Pulmonary artery endothelial cell (primary cell): Measurements from ENCODE around the gene CNBP. TPM values are rescaled to one million over a fixed set of nuclear protein-coding genes. Genes with fewer than 3 reads are reported as not detected.

Experiments used
- DNase-seq: peaks from one replicate; pipeline ENCODE4 v3.0.0-alpha.2; 2011; ENCODE audit warnings: low read depth, low spot score
- total RNA-seq: library from RNA; depleted of rRNA; stranded (reverse); fragments of >200 nt; gene quantifications from 2 replicates; pipeline ENCODE4 v1.2.3, GENCODE V29; 2014

CNBP gene
- total RNA-seq, 1 donor from 2014 or later, result 313 TPM

GRCh38 chr3:129132097-129132866 is 51.4 kb downstream of the CNBP start:
- DNase-seq, result no peak

- DNase-seq, result no peak
Measured at GRCh38 chr3:129131465-129132088, 52.1 kb downstream of the CNBP start.

GRCh38 chr3:129130291-129130813 is 53.3 kb downstream of the CNBP start:
- no peak for DNase-seq

- DNase-seq, result no peak
Measured at GRCh38 chr3:129128357-129129155, 55.1 kb downstream of the CNBP start.

GRCh38 chr3:129126726-129127280 is 56.9 kb downstream of the CNBP start:
- no peak for DNase-seq

GRCh38 chr3:129123314-129124060 is 60.2 kb downstream of the CNBP start:
- no peak for DNase-seq

- no peak for DNase-seq
Measured at GRCh38 chr3:129122412-129123011, 61.2 kb downstream of the CNBP start.

GRCh38 chr3:129121792-129122411 is 61.8 kb downstream of the CNBP start, which contains the start of gene RAB43:
RAB43 (minus strand) TSS chr3:129121804; CDS start chr3:129121489, 315 bp downstream.
- peak; percentile 41 for DNase-seq

- no peak for DNase-seq
Measured at GRCh38 chr3:129121016-129121791, 62.5 kb downstream of the CNBP start.

- peak; percentile 66 for DNase-seq
Measured at GRCh38 chr3:129120254-129121004, 63.3 kb downstream of the CNBP start.

- DNase-seq, result no peak
Measured at GRCh38 chr3:129119365-129120100, 64.2 kb downstream of the CNBP start.

GRCh38 chr3:129118745-129119144 is 65.0 kb downstream of the CNBP start:
- no peak for DNase-seq

Other genes starting within 250 kb of the CNBP start
- 0.04 and 0.07 TPM in 2 replicates for gene CFAP92, start 189.8 kb downstream of the CNBP start, total RNA-seq
- 0.25 and 0.26 TPM in 2 replicates for gene EFCC1, start 182.6 kb downstream of the CNBP start, total RNA-seq
- not detected in 2 replicates for gene GP9, start 123.1 kb downstream of the CNBP start, total RNA-seq
- 27.7 and 29.4 TPM in 2 replicates for gene RAB43, start 62.1 kb downstream of the CNBP start, total RNA-seq
- gene ISY1, start 22.8 kb downstream of the CNBP start, total RNA-seq, result 47.2 and 52.9 TPM in 2 replicates
- 247 and 274 TPM in 2 replicates for gene COPG1, start 65.7 kb upstream of the CNBP start, total RNA-seq
- gene HMCES, start 95.0 kb upstream of the CNBP start, total RNA-seq, result 27.9 and 35.6 TPM in 2 replicates
- gene EFCAB12, start 244.7 kb upstream of the CNBP start, total RNA-seq, result under 0.01 TPM in 1 of 2 replicates, not detected in the other